GM23338 (cell line): Measurements from ENCODE around the gene GALNT15. TPM values are rescaled to one million over a fixed set of nuclear protein-coding genes. Genes with fewer than 3 reads are reported as not detected.

Source experiments
- ATAC-seq: fragments of 200-7000 bp; cut with Tn5 transposase; 3 replicates; pipeline ENCODE4 v1.9.1; 2020
- DNase-seq: peaks from one replicate; pipeline ENCODE4 v3.0.0-alpha.2; 2015; ENCODE audit warnings: low spot score
- H2AFZ ChIP-seq: fragments of 200-600 bp; sonication (generic); 2 replicates; pipeline ENCODE4 v1.8.0; 2016; ENCODE audit warnings: antibody characterized with exemption, mild to moderate bottlenecking, moderate library complexity
- H3F3A ChIP-seq: fragments of 200-600 bp; sonication (generic); replicated peaks from 2 replicates; pipeline ENCODE4 v1.8.0; 2017; ENCODE audit warnings: antibody characterized with exemption, mixed run types, low read depth
- H3K27ac ChIP-seq: fragments of 200-600 bp; sonication (generic); 2 replicates; pipeline ENCODE4 v1.6.1; 2016; ENCODE audit warnings: low read depth
- H3K27me3 ChIP-seq: fragments of 200-600 bp; sonication (generic); 2 replicates; pipeline ENCODE4 v1.8.0; 2016; ENCODE audit warnings: mild to moderate bottlenecking, mixed run types, moderate library complexity; ENCODE audit not compliant: insufficient read depth
- H3K36me3 ChIP-seq: fragments of 200-600 bp; sonication (generic); 2 replicates; pipeline ENCODE4 v1.8.0; 2016; ENCODE audit warnings: mild to moderate bottlenecking; ENCODE audit not compliant: insufficient read depth
- H3K4me1 ChIP-seq: fragments of 200-600 bp; sonication (generic); 2 replicates; pipeline ENCODE4 v1.8.0; 2016; ENCODE audit warnings: mild to moderate bottlenecking, moderate library complexity; ENCODE audit not compliant: insufficient read depth
- H3K4me2 ChIP-seq: fragments of 200-600 bp; sonication (generic); 2 replicates; pipeline ENCODE4 v1.7.1; 2017; ENCODE audit warnings: mixed run types
- H3K4me3 ChIP-seq: fragments of 200-600 bp; sonication (generic); 2 replicates; pipeline ENCODE4 v1.6.1; 2016; ENCODE audit warnings: mixed run types
- H3K79me2 ChIP-seq: fragments of 200-600 bp; sonication (generic); replicated peaks from 2 replicates; pipeline ENCODE4 v1.8.0; 2017; ENCODE audit warnings: mild to moderate bottlenecking; ENCODE audit not compliant: insufficient read depth
- H3K9me2 ChIP-seq: fragments of 200-600 bp; sonication (generic); 2 replicates; pipeline ENCODE4 v1.8.0; 2017; ENCODE audit not compliant: insufficient read depth
- H4K20me1 ChIP-seq: fragments of 200-600 bp; sonication (generic); replicated peaks from 2 replicates; pipeline ENCODE4 v1.8.0; 2017; ENCODE audit warnings: mild to moderate bottlenecking; ENCODE audit not compliant: insufficient read depth
- H3K27ac Mint-ChIP-seq: 2 replicates; pipeline ENCODE4 v1.8.0; 2020; ENCODE audit warnings: inconsistent platforms, mild to moderate bottlenecking, moderate library complexity, mixed read lengths
- H3K27me3 Mint-ChIP-seq: 3 replicates; pipeline ENCODE4 v1.8.0; 2022; ENCODE audit warnings: low read depth, mild to moderate bottlenecking, moderate library complexity, mixed read lengths, inconsistent platforms; ENCODE audit not compliant: insufficient read depth, poor library complexity
- H3K36me3 Mint-ChIP-seq: 3 replicates; pipeline ENCODE4 v1.8.0; 2021; ENCODE audit warnings: low read depth, mild to moderate bottlenecking, inconsistent platforms, moderate library complexity, mixed read lengths
- H3K4me1 Mint-ChIP-seq: 3 replicates; pipeline ENCODE4 v1.8.0; 2020; ENCODE audit warnings: mild to moderate bottlenecking, inconsistent platforms, mixed read lengths
- H3K4me3 Mint-ChIP-seq: 3 replicates; pipeline ENCODE4 v1.8.0; 2021; ENCODE audit warnings: moderate library complexity, mild to moderate bottlenecking, inconsistent platforms, mixed read lengths
- H3K9me3 Mint-ChIP-seq: 3 replicates; pipeline ENCODE4 v1.8.0; 2020; ENCODE audit warnings: moderate library complexity, mild to moderate bottlenecking, inconsistent platforms, mixed read lengths
- CREB1 ChIP-seq: fragments of 250-450 bp; sonication (Bioruptor Pico); IDR thresholded peaks from 2 replicates; pipeline ENCODE4 v1.5.0; 2020; ENCODE audit warnings: low read depth, mild to moderate bottlenecking, moderate library complexity
- EZH2 ChIP-seq: fragments of 200-600 bp; sonication (generic); IDR thresholded peaks from one replicate; pipeline ENCODE4 v1.8.0; 2017; ENCODE audit warnings: antibody characterized with exemption, mild to moderate bottlenecking, low read depth; ENCODE audit not compliant: unreplicated experiment
- EZH2phosphoT487 ChIP-seq: fragments of 200-600 bp; sonication (generic); IDR thresholded peaks from one replicate; pipeline ENCODE4 v1.8.1; 2018; ENCODE audit warnings: antibody characterized with exemption; ENCODE audit not compliant: unreplicated experiment
- JUNB ChIP-seq: IDR thresholded peaks from one replicate; pipeline ENCODE4 v1.6.1; 2016; ENCODE audit warnings: antibody characterized with exemption; ENCODE audit not compliant: unreplicated experiment
- NANOG ChIP-seq: IDR thresholded peaks from 2 replicates; pipeline ENCODE4 v1.6.1; 2016; ENCODE audit warnings: antibody characterized with exemption, borderline replicate concordance
- STAT1 ChIP-seq: IDR thresholded peaks from one replicate; pipeline ENCODE4 v1.6.1; 2016; ENCODE audit warnings: antibody characterized with exemption; ENCODE audit not compliant: unreplicated experiment
- ZNF114 ChIP-seq: fragments of 250-450 bp; sonication (Bioruptor Pico); IDR thresholded peaks from 2 replicates; pipeline ENCODE4 v1.5.0; 2020; ENCODE audit warnings: mild to moderate bottlenecking, moderate library complexity
- ZNF331 ChIP-seq: fragments of 250-450 bp; sonication (Bioruptor Pico); IDR thresholded peaks from 2 replicates; pipeline ENCODE4 v1.5.0; 2020; ENCODE audit warnings: low read depth, mild to moderate bottlenecking, moderate library complexity
- polyA plus RNA-seq: library from polyadenylated mRNA; unstranded; fragments of >200 nt; fragmentation: Nextera tagmentation; extraction: Ambion mirVana; gene quantifications from 2 replicates; pipeline ENCODE4 v1.2.1, GENCODE V29; 2016
- total RNA-seq: library from RNA; depleted of rRNA; stranded (reverse); fragments of >200 nt; shearing (Covaris generic); gene quantifications from 2 replicates; pipeline ENCODE4 v1.2.3, GENCODE V29; 2014
- TF ChIP-seq, protein P1 (sequence below): fragments of 250-450 bp; sonication (Bioruptor Pico); IDR thresholded peaks from 2 replicates; pipeline ENCODE4 v1.5.0; 2020; ENCODE audit warnings: mild to moderate bottlenecking, moderate library complexity
- TF ChIP-seq, protein P2 (sequence below): IDR thresholded peaks from one replicate; pipeline ENCODE4 v1.6.1; 2018; ENCODE audit warnings: antibody characterized with exemption; ENCODE audit not compliant: unreplicated experiment
- TF ChIP-seq, protein P3 (sequence below): IDR thresholded peaks from 2 replicates; pipeline ENCODE4 v1.6.1; 2016; ENCODE audit warnings: antibody characterized with exemption
- TF ChIP-seq, protein P4 (sequence below), 2 experiments: fragments of 200-600 bp in 1 of 2; sonication (generic) in 1 of 2; conservative IDR thresholded peaks; 2 replicates each; pipeline versions ENCODE4 v1.5.1 to v1.6.1; 2016 to 2017; ENCODE audit warnings: antibody characterized with exemption in 2 of 2, low read depth in 2 of 2, mild to moderate bottlenecking in 2 of 2, moderate library complexity in 1 of 2

The GALNT15 gene
- total and polyA plus RNA-seq, 2 experiments from 2014 or later, result 0.06 to 0.35 TPM

DNA sequence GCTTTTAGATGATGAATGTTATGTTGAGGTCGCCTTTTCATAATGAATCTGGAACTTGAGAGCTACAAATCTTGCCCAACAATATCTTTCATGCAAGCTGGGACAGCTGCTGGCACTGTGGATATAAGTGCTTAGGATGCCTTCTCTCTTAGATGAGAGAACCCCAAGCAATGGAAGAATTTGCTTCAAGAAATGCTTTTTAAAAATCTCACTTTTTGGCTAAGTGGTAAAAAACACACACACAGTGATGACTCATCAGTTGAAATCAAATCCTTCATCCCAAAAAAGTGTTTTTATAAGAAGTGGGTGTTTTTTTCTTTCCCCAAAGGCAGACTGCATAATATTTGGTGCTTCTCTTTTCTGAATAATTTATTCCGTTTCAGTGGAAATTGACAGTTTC, 38.4 kb upstream of the GALNT15 start (continued):
- TF ChIP-seq, protein P1, sequence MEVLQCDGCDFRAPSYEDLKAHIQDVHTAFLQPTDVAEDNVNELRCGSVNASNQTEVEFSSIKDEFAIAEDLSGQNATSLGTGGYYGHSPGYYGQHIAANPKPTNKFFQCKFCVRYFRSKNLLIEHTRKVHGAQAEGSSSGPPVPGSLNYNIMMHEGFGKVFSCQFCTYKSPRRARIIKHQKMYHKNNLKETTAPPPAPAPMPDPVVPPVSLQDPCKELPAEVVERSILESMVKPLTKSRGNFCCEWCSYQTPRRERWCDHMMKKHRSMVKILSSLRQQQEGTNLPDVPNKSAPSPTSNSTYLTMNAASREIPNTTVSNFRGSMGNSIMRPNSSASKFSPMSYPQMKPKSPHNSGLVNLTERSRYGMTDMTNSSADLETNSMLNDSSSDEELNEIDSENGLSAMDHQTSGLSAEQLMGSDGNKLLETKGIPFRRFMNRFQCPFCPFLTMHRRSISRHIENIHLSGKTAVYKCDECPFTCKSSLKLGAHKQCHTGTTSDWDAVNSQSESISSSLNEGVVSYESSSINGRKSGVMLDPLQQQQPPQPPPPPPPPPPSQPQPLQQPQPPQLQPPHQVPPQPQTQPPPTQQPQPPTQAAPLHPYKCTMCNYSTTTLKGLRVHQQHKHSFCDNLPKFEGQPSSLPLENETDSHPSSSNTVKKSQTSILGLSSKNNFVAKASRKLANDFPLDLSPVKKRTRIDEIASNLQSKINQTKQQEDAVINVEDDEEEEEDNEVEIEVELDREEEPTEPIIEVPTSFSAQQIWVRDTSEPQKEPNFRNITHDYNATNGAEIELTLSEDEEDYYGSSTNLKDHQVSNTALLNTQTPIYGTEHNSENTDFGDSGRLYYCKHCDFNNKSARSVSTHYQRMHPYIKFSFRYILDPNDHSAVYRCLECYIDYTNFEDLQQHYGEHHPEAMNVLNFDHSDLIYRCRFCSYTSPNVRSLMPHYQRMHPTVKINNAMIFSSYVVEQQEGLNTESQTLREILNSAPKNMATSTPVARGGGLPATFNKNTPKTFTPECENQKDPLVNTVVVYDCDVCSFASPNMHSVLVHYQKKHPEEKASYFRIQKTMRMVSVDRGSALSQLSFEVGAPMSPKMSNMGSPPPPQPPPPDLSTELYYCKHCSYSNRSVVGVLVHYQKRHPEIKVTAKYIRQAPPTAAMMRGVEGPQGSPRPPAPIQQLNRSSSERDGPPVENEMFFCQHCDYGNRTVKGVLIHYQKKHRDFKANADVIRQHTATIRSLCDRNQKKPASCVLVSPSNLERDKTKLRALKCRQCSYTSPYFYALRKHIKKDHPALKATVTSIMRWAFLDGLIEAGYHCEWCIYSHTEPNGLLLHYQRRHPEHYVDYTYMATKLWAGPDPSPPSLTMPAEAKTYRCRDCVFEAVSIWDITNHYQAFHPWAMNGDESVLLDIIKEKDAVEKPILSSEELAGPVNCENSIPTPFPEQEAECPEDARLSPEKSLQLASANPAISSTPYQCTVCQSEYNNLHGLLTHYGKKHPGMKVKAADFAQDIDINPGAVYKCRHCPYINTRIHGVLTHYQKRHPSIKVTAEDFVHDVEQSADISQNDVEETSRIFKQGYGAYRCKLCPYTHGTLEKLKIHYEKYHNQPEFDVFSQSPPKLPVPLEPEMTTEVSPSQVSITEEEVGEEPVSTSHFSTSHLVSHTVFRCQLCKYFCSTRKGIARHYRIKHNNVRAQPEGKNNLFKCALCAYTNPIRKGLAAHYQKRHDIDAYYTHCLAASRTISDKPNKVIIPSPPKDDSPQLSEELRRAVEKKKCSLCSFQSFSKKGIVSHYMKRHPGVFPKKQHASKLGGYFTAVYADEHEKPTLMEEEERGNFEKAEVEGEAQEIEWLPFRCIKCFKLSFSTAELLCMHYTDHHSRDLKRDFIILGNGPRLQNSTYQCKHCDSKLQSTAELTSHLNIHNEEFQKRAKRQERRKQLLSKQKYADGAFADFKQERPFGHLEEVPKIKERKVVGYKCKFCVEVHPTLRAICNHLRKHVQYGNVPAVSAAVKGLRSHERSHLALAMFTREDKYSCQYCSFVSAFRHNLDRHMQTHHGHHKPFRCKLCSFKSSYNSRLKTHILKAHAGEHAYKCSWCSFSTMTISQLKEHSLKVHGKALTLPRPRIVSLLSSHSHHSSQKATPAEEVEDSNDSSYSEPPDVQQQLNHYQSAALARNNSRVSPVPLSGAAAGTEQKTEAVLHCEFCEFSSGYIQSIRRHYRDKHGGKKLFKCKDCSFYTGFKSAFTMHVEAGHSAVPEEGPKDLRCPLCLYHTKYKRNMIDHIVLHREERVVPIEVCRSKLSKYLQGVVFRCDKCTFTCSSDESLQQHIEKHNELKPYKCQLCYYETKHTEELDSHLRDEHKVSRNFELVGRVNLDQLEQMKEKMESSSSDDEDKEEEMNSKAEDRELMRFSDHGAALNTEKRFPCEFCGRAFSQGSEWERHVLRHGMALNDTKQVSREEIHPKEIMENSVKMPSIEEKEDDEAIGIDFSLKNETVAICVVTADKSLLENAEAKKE, result no peak
- no peak for TF ChIP-seq STAT1

DNA sequence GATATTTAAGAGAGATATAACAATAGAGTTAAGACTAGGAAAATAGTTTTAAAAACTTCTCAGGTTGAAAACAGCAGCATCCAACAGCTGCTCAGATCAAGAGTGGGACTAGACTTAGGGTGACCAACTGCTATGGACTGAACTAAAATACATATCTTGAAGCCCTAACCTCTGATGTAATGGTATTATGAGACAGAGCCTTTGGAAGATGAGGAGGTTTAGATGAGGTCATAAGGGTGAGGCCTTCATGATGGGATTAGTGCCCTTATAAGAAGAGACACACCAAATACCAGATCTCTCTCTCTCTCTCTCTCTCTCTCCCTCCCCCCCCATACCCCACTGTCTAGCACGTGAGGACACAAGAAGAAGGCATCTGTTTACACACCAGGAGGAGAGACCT, 37.4 kb upstream of the GALNT15 start:
- Mint-ChIP-seq H3K27ac (no peak overlapping the region), H3K36me3 (no peaks in the 10 kb centered on the region), H3K27me3 (no peaks in the 10 kb centered on the region), H3K4me1 (no peaks in the 10 kb centered on the region; the same call in 2 of the 3 replicates), H3K9me3 (peaks cover 8% of the 10 kb centered on the region; the same call in 2 of the 3 replicates), H3K4me3 (no peak overlapping the region)
- Histone ChIP-seq H3K36me3 (no peaks in the 10 kb centered on the region), H3K4me1 (no peaks in the 10 kb centered on the region), H3K4me3 (no peak overlapping the region), H2AFZ (no peak overlapping the region), H3K27me3 (no peaks in the 10 kb centered on the region), H3K4me2 (no peak overlapping the region), H3K27ac (no peak overlapping the region), H3K9me2 (0 out of 2 replicates have a peak, but pooled peaks cover 2% of the 10 kb centered on the region), H4K20me1 (no peaks in the 10 kb centered on the region), H3F3A (no peaks in the 10 kb centered on the region), H3K79me2 (no peaks in the 10 kb centered on the region)
- no peak for DNase-seq
- ATAC-seq, result no peak
- TF ChIP-seq ZNF114 (CRISPR knock-in tag), result no peak
- no peak for TF ChIP-seq NANOG
- no peak for TF ChIP-seq STAT1
- TF ChIP-seq, protein P2, sequence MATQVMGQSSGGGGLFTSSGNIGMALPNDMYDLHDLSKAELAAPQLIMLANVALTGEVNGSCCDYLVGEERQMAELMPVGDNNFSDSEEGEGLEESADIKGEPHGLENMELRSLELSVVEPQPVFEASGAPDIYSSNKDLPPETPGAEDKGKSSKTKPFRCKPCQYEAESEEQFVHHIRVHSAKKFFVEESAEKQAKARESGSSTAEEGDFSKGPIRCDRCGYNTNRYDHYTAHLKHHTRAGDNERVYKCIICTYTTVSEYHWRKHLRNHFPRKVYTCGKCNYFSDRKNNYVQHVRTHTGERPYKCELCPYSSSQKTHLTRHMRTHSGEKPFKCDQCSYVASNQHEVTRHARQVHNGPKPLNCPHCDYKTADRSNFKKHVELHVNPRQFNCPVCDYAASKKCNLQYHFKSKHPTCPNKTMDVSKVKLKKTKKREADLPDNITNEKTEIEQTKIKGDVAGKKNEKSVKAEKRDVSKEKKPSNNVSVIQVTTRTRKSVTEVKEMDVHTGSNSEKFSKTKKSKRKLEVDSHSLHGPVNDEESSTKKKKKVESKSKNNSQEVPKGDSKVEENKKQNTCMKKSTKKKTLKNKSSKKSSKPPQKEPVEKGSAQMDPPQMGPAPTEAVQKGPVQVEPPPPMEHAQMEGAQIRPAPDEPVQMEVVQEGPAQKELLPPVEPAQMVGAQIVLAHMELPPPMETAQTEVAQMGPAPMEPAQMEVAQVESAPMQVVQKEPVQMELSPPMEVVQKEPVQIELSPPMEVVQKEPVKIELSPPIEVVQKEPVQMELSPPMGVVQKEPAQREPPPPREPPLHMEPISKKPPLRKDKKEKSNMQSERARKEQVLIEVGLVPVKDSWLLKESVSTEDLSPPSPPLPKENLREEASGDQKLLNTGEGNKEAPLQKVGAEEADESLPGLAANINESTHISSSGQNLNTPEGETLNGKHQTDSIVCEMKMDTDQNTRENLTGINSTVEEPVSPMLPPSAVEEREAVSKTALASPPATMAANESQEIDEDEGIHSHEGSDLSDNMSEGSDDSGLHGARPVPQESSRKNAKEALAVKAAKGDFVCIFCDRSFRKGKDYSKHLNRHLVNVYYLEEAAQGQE, result no peak
- no peak for TF ChIP-seq CREB1 (CRISPR knock-in tag)
- TF ChIP-seq, protein P3, sequence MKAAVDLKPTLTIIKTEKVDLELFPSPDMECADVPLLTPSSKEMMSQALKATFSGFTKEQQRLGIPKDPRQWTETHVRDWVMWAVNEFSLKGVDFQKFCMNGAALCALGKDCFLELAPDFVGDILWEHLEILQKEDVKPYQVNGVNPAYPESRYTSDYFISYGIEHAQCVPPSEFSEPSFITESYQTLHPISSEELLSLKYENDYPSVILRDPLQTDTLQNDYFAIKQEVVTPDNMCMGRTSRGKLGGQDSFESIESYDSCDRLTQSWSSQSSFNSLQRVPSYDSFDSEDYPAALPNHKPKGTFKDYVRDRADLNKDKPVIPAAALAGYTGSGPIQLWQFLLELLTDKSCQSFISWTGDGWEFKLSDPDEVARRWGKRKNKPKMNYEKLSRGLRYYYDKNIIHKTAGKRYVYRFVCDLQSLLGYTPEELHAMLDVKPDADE, result no peak
- no peak for TF ChIP-seq EZH2
- TF ChIP-seq EZH2phosphoT487, result no peak
- no peak for TF ChIP-seq JUNB
- TF ChIP-seq, protein P4, sequence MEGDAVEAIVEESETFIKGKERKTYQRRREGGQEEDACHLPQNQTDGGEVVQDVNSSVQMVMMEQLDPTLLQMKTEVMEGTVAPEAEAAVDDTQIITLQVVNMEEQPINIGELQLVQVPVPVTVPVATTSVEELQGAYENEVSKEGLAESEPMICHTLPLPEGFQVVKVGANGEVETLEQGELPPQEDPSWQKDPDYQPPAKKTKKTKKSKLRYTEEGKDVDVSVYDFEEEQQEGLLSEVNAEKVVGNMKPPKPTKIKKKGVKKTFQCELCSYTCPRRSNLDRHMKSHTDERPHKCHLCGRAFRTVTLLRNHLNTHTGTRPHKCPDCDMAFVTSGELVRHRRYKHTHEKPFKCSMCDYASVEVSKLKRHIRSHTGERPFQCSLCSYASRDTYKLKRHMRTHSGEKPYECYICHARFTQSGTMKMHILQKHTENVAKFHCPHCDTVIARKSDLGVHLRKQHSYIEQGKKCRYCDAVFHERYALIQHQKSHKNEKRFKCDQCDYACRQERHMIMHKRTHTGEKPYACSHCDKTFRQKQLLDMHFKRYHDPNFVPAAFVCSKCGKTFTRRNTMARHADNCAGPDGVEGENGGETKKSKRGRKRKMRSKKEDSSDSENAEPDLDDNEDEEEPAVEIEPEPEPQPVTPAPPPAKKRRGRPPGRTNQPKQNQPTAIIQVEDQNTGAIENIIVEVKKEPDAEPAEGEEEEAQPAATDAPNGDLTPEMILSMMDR (conservative IDR thresholded peaks at IDR 0.05; ENCODE audit: low read depth in 2 of 2), result no peak
- TF ChIP-seq ZNF331, result no peak
